BLaER1 (cell line): Measurements from ENCODE around the gene AGPAT3.

Experiments used
- H3K27ac ChIP-seq: shearing (Covaris generic); formaldehyde crosslinking; 2 replicates; pipeline ENCODE4 v1.8.1; 2022
- H3K27me3 ChIP-seq: shearing (Covaris generic); formaldehyde crosslinking; 2 replicates; pipeline ENCODE4 v1.8.1; 2022
- H3K36me3 ChIP-seq: shearing (Covaris generic); formaldehyde crosslinking; 2 replicates; pipeline ENCODE4 v1.8.1; 2022
- H3K4me1 ChIP-seq: shearing (Covaris generic); formaldehyde crosslinking; 2 replicates; pipeline ENCODE4 v1.8.1; 2022
- H3K4me2 ChIP-seq: shearing (Covaris generic); formaldehyde crosslinking; 2 replicates; pipeline ENCODE4 v1.8.1; 2022
- H3K4me3 ChIP-seq: shearing (Covaris generic); formaldehyde crosslinking; 2 replicates; pipeline ENCODE4 v1.8.1; 2022
- H3K9ac ChIP-seq: shearing (Covaris generic); formaldehyde crosslinking; 2 replicates; pipeline ENCODE4 v1.8.1; 2022
- H3K9me3 ChIP-seq: shearing (Covaris generic); formaldehyde crosslinking; 2 replicates; pipeline ENCODE4 v1.8.1; 2022
- H4K20me1 ChIP-seq: shearing (Covaris generic); formaldehyde crosslinking; 2 replicates; pipeline ENCODE4 v1.8.1; 2022
- Cebpa-rat ChIP-seq: shearing (Covaris generic); IDR thresholded peaks from 2 replicates; pipeline ENCODE4 v1.8.1; 2022

AGPAT3 gene

DNA sequence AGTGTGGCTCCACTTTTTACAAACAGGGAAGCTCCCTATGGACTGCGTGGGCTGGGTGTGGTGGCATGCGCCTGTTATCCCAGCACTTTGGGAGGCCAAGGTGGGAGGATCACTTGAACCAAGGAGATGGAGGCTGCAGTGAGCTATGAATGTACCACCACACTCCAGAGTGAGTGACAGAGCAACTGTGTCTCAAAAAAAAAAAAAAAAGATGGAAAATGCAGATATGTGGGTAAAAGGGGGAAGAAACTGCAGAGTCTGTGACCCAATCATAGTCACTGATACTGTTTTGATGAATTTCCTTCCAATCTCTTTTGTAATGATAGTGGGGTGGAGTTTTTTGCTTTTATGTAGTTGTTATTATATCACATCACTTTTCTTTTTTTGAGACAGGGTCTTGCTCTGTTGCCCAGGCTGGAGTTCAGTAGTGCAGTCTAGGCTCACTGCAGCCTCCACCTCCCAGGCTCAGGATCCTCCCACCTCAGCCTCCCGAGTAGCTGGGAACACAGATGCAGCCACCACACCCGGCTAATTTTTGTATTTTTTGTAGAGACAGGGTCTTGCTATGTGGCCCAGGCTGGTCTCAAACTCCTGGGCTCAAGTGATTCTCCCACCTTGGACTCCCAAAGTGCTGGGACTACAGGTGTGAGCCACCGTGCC is 138.4 kb downstream of the AGPAT3 start:
- no peak for TF ChIP-seq Cebpa-rat
- Histone ChIP-seq H3K4me1 (peaks cover 6% of the 10 kb centered on the region), H3K4me3 (no peak overlapping the region), H3K9ac (no peak overlapping the region), H3K4me2 (no peak overlapping the region), H3K27ac (no peak overlapping the region), H3K9me3 (no peaks in the 10 kb centered on the region), H3K36me3 (no peaks in the 10 kb centered on the region), H4K20me1 (no peaks in the 10 kb centered on the region), H3K27me3 (no peaks in the 10 kb centered on the region)

DNA sequence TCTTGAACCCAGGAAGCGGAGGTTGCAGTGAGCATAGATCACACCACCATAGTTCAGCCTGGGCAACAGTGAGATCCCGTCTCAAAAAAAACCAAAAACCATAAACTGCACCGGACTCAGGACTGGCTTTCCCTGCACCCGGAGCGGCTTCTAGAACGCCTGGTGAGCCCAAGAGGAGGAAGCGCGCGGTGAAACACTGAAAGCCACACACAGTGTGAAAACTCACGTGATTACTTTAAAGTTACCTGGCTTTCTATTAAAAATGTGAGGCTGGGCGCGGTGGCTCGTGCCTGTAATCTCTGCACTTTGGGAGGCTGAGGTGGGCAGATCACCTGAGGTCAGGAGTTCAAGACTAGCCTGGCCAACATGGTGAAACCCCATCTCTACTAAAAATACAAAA is 140.0 kb downstream of the AGPAT3 start:
- no peak overlapping the region for H3K4me2 ChIP-seq
- H3K9me3 ChIP-seq: no peaks in the 10 kb centered on the region
- peaks cover 6% of the 10 kb centered on the region for H3K4me1 ChIP-seq
- H3K36me3 ChIP-seq: no peaks in the 10 kb centered on the region
- no peak overlapping the region for H3K27ac ChIP-seq
- H3K27me3 ChIP-seq: no peaks in the 10 kb centered on the region
- H3K9ac ChIP-seq: no peak overlapping the region
- TF ChIP-seq Cebpa-rat: no peak
- no peaks in the 10 kb centered on the region for H4K20me1 ChIP-seq
- no peak overlapping the region for H3K4me3 ChIP-seq

GRCh38 chr21:44005593-44005992 is 140.6 kb downstream of the AGPAT3 start:
- Histone ChIP-seq H4K20me1 (no peaks in the 10 kb centered on the region), H3K27ac (no peak overlapping the region), H3K4me1 (peaks cover 4% of the 10 kb centered on the region), H3K9me3 (no peaks in the 10 kb centered on the region), H3K27me3 (no peaks in the 10 kb centered on the region), H3K4me2 (no peak overlapping the region), H3K36me3 (no peaks in the 10 kb centered on the region), H3K4me3 (no peak overlapping the region), H3K9ac (no peak overlapping the region)
- no peak for TF ChIP-seq Cebpa-rat

GRCh38 chr21:44006017-44006619 is 141.1 kb downstream of the AGPAT3 start:
- Histone ChIP-seq H4K20me1 (no peaks in the 10 kb centered on the region), H3K4me3 (no peak overlapping the region), H3K9me3 (no peaks in the 10 kb centered on the region), H3K9ac (no peak overlapping the region), H3K36me3 (no peaks in the 10 kb centered on the region), H3K4me1 (peaks cover 9% of the 10 kb centered on the region), H3K27me3 (no peaks in the 10 kb centered on the region), H3K4me2 (no peak overlapping the region), H3K27ac (no peak overlapping the region)
- TF ChIP-seq Cebpa-rat: no peak

DNA sequence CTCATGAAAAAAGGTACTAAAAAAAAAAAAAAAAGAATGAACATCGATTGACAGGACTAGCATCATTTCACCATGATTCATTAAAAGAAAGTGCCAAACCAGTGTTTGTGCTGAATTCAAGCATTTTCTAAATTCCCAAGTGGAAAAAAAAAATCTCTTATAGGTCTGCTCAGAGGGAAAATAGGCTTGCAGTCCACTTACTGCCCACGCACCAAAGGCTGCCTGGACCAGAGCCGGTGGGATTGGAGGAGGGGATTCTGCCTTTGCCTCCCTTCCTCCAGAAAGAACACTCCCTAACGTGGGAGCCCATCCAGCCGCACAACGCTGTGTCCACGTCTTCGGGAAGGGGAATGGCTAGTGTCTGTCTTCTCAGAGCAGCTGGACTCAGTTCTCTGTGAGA is 141.6 kb downstream of the AGPAT3 start:
- Histone ChIP-seq H3K4me2 (no peak overlapping the region), H3K4me3 (no peak overlapping the region), H3K9me3 (no peaks in the 10 kb centered on the region), H3K27ac (no peak overlapping the region), H3K9ac (no peak overlapping the region), H3K36me3 (no peaks in the 10 kb centered on the region), H3K27me3 (no peaks in the 10 kb centered on the region), H4K20me1 (no peaks in the 10 kb centered on the region), H3K4me1 (peaks cover 12% of the 10 kb centered on the region)
- no peak for TF ChIP-seq Cebpa-rat

DNA sequence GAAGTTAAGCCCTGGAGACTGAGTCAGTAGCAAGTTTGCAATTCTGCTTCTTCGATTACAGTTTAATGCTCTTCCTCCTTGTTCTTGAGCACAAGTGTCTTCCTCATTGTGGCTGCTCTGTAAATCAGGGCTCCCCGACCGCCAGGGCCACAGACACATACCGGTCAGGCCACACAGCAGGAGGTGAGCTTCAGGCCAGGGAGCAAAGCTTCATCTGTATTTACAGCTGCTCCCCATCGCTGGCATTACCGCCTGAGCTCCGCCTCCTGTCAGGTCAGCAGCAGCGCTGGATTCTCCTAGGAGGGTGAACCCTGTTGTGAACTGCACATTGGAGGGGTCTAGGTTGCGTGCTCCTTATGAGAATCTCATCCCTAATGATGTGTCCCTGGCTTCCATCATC is 145.4 kb downstream of the AGPAT3 start:
- no peak overlapping the region for H3K27ac ChIP-seq
- no peaks in the 10 kb centered on the region for H3K27me3 ChIP-seq
- peak overlapping the region; percentile 73; the same call in 1 of the 2 replicates for H3K4me2 ChIP-seq
- H3K9me3 ChIP-seq: no peaks in the 10 kb centered on the region
- no peaks in the 10 kb centered on the region for H3K36me3 ChIP-seq
- peaks cover 34% of the 10 kb centered on the region for H3K4me1 ChIP-seq
- H3K4me3 ChIP-seq: no peak overlapping the region
- no peak overlapping the region for H3K9ac ChIP-seq
- H4K20me1 ChIP-seq: peaks cover 32% of the 10 kb centered on the region
- TF ChIP-seq Cebpa-rat: no peak

- Histone ChIP-seq H3K4me3 (peak overlapping the region; percentile 93), H3K4me2 (peak overlapping the region; percentile 73), H3K36me3 (no peaks in the 10 kb centered on the region), H3K27me3 (no peaks in the 10 kb centered on the region), H4K20me1 (peaks cover 39% of the 10 kb centered on the region), H3K4me1 (peaks cover 38% of the 10 kb centered on the region), H3K27ac (peak overlapping the region; percentile 96), H3K9ac (peak overlapping the region; percentile 93), H3K9me3 (no peaks in the 10 kb centered on the region)
- no peak for TF ChIP-seq Cebpa-rat
Observed at GRCh38 chr21:44011123-44011522, 146.1 kb downstream of the AGPAT3 start.

GRCh38 chr21:44011579-44012473 is 146.8 kb downstream of the AGPAT3 start, which contains the start of gene TRAPPC10:
Gene TRAPPC10, plus strand, starts transcription at chr21:44012309. Its CDS starts 185 bp downstream, at chr21:44012494.
- Histone ChIP-seq H3K27me3 (no peaks in the 10 kb centered on the region), H3K36me3 (no peaks in the 10 kb centered on the region), H3K9me3 (no peaks in the 10 kb centered on the region)

GRCh38 chr21:44012474-44013379 is 147.7 kb downstream of the AGPAT3 start:
- Histone ChIP-seq H3K36me3 (no peaks in the 10 kb centered on the region), H3K9ac (peak overlapping the region; percentile 93), H3K4me3 (peak overlapping the region; percentile 93), H3K4me2 (peak overlapping the region; percentile 73), H3K27ac (peak overlapping the region; percentile 96), H3K9me3 (no peaks in the 10 kb centered on the region), H3K4me1 (peaks cover 38% of the 10 kb centered on the region), H4K20me1 (peaks cover 55% of the 10 kb centered on the region), H3K27me3 (no peaks in the 10 kb centered on the region)
- TF ChIP-seq Cebpa-rat: no peak

More at GRCh38 chr21:44011579-44012473, 146.8 kb downstream of the AGPAT3 start, which contains the start of gene TRAPPC10:
- no peak for TF ChIP-seq Cebpa-rat
- Histone ChIP-seq H4K20me1 (peaks cover 46% of the 10 kb centered on the region), H3K27ac (peak within 1 kb of the TSS; percentile 96), H3K4me1 (peaks cover 38% of the 10 kb centered on the region), H3K4me3 (peak within 1 kb of the TSS; percentile 93), H3K4me2 (peak within 1 kb of the TSS; percentile 73), H3K9ac (peak within 1 kb of the TSS; percentile 93)
